NCI-H460 (cell line): Measurements from ENCODE around the gene ANKRD11. TPM values are rescaled to one million over a fixed set of nuclear protein-coding genes. Genes with fewer than 3 reads are reported as not detected.
"Not testable (repeated sequence)": the region's sequence is repeated elsewhere in the genome, so short reads cannot be mapped to it uniquely, and the experiment has no call there.

Experiments used
- DNase-seq: peaks from one replicate; pipeline ENCODE4 v3.0.0-alpha.2; 2016; ENCODE audit warnings: low read depth; ENCODE audit errors: extremely low read depth
- total RNA-seq: library from RNA; depleted of rRNA; stranded (reverse); fragments of >200 nt; shearing (Covaris generic); gene quantifications from 2 replicates; pipeline ENCODE4 v1.2.3, GENCODE V29; 2014

ANKRD11 gene
- total RNA-seq, 1 experiment from 2014 or later = 56.1 TPM

DNA sequence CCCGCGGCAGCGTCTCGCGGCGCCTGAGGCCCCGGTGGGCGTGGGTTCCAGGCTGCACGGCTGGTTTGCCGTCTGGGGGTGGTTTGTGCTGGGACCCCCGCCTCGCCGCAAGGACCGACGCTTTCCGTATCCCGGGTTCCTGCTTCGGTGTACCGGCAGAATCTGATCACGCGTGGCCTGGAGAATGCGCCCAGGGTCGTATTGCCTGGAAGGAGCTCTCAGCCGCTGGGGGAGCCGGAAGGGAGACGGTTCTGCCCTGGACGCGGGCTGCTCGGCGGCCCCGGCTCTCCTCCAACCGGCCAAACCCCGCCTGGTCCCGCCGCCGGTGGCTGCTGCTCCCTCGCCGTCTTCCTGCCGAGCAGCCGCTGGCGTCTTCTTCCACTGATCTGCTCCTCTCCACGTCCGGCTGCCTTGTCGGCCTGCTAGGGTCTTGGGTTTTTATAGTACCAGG, 233.1 kb downstream of the ANKRD11 start:
- no peak for DNase-seq

DNA sequence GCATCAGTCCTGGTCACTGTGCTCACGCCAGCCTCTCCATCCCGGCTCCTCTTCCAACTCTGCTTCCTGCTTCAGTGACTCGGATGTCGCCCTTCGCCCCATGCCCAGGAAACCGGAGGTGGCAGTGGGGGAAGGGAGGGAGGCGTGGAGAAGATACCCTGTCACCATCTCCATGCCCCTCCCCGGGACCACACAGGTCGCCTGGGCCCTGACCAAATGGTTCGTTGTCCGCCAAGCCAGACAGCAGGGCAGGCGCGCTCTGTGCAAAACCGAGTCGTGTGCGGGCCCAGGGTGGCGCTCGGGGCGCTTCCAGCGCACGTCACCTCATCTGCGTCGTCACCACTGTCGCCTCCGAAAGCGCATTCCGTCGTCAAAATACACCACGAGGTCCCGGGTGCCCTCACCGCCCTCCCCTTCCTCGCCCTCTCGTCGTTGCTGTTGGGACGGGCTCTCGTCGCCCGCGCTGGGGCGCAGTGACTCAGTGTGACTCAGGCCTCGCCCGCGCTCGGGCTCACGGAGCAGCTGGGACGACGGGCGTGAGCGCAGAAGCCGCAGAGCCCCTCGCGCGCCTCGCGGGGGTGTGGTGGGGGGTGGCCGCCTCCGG, 233.6 kb downstream of the ANKRD11 start:
- peak; percentile 48 for DNase-seq

DNA sequence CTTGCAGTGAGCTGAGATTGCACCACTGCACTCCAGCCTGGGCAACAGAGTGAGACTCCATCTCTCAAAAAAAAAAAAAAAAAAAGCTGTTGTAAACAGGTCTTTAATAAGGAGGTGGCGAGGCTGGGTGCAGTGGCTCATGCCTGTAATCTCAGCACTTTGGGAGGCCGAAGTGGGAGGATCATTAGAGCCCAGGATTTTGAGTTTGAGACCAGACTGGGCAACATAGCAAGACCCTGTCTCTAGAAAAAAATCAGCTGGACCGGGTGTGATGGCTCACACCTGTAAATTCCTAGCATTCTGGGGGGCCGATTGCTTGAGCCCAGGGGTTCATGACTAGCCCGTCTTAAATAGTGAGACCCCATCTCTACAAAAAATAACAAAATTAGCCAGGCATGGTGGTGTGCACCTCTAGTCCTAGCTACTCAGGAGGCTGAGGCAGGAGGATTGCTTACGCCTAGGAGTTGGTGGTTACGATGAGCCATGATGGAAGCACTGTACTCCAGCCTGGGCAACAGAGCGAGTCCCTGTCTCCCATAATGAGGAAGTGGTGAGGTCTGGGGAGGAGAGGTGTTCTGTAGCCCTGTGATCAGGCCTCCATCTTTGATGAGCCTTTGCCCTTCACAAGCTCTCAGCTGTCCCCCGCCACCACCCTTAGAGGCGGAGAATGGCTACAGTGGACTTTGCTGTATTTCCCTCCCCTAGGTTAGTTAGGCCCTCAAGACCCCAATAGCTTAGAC, 236.6 kb downstream of the ANKRD11 start:
- no peak for DNase-seq

DNA sequence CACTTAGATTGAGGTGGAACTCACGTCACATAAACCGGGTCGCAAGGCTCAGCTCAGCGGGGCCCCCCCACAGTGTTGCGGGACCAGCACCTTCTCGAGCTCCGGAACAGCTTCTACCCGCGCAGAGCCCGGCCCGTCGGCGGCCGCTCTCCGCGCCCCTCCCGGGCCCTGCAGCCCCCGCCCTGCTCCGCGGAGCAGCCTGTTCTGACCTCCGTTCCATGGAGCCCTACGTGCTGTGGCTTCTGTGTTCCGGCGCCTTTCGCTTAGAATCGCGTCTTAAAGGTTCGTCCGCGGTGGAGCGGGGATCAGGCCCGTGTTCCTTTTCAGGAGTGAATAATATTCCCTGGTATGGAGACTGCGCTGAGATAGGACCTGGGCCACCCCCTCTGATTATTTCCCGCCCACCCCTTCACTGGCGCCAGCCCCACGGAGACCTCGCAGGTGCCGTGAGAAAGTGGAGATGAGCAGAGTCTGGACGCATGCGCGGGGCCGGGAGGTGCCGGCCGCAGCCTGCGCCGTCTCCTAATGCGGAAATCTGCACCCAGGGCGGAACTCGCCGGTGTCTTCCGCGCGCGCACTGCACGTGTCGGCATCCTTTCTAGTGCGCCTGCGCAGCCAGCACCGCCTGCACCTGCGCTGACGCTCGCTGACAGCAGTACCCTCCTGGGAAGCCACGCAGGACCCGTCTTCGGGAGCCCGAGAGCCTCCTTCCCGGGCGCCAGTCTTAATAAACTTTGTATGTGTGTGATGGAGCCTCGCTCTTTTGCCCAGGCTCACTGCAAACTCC, 242.0 kb downstream of the ANKRD11 start:
- no peak for DNase-seq

DNA sequence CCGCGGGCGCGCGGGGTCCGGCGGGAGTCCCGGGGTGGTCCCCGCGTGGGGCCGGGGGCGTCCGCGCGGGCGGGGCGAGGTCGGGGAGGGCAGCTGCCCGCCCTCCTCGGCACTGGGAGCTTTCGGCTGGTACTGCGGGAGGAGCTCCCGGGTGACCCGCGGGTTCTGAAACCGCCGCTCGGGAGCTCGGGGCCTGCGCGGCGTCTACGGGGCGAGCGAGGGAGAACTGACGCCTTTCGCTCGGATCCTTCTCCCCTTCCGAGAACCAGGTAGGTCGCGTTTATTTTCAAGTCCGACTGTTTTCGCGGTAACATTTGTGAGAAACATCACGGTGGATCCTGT, 242.7 kb downstream of the ANKRD11 start:
- not testable (repeated sequence) for DNase-seq

DNA sequence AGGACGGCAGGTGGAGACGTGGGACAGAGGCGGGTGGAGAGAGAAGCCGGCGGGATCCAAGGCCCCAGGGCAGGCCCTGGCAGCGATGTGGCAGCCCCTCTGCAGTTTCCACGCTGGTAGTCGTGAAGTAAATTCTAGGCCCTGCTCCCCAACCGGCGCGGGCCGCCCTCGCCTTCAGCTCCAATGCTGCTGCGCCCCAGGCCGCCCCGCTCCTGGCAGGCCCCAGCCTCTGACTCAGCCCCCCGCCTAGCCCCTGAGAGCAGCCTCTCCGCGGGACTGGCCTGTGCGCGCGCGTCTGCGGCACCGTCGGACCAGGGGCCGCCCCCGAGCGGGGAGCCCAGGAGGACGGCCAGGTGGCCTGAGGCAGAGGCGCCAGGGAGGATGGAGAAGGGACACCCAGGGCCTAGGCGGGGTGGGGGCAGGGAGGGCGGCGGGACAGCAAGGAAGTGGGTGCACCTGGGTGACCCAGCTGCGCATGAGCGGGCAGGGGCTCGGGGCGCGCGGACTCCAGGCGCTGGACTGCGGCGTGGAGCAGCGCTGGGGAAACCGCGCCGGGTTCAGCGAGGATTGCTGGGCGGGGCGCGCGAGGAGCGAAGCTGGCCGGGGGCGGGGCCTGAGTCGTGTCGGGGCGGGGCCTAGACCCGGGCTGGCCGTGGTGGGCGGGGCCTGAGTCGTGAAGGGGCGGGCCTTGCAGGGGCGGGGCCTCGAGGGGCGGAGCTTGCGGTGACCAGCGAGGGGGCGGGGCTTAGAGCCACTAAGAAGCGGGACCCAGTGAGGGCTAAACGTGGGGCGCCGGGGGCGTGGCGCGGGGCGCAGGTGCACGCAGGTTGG, 243.2 kb downstream of the ANKRD11 start:
- peak; percentile 68 for DNase-seq

DNA sequence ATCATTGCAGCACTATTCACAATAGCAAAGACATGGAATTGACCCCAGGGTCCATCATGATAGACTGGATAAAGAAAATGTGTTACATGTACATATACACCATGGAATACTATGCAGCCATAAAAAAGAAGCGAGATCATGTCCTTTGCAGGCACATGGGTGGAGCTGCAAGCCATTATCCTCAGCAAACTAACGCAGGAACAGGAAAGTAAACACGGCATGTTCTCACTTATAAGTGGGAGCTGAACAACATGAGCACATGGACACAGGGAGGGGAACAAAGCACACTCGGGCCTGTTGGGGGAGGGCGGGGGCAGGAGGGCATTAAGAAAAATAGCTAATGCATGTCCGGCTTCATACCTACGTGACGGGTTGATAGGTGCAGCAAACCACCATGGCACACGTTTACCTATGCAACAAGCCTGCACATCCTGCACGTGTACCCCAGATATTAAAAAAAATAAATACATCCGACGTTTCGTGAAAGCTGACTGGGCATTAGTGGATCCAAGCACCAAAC, 243.9 kb downstream of the ANKRD11 start:
- DNase-seq = no peak

DNA sequence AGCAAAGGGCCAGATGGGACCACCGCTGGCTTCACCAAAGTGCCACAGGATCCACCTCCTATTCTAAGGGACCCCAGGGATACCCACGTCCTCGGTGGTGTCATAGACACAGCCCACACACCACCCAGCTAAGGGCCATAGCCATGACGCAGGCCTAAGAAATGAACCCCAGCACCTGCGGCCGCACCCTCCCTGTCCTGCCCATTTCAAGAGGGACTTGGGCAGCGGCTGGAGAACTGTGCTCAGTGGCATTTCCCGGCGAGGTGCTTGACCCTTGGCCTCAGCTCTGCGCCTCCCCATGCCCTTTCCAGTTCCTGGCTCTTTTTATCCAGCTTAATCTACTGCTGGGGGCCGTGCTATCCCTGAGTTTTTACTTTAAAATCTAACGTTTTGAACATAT, 245.6 kb downstream of the ANKRD11 start:
- DNase-seq = no peak

DNA sequence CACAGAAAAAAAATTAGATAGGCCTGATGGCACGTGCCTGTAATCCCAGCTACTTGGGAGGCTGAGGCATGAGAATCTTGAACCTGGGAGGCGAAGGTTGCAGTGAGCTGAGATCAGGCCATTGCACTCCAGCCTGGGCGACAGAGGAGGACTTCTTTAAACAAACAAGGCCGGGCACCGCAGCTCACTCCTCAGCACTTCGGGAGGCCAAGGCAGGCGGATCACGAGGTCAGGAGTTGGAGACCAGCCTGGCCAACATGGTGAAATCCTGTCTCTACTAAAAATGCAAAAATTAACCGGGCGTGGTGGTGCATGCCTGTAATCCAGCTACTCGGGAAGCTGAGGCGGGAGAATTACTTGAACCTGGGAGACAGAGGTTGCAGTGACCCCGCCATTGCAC, 246.1 kb downstream of the ANKRD11 start:
- DNase-seq = not testable (repeated sequence)

DNA sequence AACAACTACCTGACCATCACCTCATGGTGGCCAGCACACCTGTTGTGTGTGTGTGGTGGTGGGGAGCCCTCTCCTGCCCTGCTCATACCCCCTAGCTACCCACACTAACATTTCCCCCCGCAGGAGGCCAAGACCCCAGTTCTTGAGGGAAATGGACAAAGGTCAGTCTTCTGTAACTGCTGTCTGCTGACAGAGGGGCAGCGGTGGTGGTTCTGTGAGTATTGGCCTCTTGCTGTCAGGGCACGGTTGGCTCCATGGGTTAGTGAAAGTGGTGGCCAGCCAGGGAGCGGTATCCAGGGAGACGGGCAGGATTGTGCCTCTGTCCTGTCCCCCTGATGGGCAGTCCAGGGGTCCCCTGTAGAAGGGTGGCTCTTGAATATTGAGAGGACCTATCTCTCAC, 246.7 kb downstream of the ANKRD11 start:
- DNase-seq = no peak

DNA sequence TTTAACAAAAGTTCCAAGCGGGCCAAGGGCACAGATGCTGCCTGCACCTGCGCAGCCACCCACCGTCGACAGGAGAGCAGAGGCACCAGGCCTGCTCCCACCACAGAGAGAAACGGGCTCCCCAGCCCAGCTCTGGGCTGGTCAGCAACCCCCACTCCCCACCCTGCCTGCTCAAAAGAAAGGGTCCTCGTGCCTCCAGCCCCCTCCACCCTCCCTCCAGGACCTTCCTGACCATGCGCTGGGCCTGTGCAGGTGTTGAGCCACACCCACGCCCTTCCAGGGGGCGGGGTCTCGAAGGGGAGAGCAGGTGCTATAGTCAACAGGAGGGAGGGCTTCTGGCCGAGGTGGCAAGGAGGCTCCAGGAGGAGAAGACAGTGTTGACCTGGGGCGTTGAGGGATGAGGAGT, 247.6 kb downstream of the ANKRD11 start:
- DNase-seq = no peak

DNA sequence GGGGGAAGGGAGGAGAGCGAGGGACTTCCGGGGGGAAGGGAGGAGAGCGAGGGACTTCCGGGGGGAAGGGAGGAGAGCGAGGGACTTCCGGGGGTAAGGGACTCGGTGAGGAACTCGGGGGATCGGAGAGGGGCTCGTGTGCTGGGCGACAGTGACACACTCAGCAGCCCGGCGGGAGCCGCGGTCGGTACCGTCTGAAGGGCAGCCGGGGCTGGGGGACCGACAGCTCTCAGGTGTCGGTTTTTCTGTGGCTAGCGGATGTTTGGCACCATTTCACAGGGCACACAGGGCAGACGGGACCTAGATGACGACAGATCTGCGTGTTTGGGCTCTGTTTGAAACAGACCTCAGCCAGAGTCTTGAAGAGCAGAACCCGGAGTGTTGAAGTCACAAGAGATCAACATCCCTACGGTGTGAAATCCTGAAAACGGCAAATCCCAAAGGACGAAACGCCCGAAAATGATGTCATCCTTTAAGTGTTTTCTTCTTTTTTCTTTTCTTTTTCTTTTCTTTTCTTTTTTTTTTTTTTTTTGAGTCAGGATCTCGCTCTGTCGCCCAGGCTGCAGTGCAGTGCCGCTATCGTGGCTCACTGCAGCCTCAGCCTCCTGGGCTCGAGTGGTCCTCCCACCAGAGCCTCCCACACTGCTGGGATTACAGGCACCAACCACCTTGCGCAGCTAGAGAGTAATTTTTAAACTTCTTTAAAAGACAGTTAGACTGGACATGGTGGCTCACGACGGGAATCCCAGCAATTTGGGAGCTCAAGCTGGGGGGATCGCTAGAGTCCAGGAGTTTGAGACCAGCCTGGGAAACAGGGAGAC, 249.0 kb downstream of the ANKRD11 start:
- DNase-seq = peak; percentile 55

DNA sequence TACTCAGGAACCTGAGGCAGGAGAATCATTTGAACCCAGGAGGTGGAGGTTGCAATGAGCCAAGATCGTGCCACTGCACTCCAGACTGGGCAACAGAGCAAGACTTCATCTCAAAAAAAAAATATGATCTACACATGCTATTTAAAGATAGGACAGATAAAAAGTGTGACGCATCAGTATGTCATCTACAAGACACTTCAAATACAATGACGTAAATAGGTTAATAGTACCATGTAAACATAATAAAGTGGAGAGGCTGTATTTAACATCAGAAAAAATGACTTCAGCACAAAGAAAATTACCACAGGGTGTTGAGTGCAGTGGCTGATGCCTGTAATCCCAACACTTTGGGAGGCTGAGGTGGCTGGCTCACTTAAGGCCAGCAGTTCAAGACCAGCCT, 252.6 kb downstream of the ANKRD11 start:
- DNase-seq = no peak

DNA sequence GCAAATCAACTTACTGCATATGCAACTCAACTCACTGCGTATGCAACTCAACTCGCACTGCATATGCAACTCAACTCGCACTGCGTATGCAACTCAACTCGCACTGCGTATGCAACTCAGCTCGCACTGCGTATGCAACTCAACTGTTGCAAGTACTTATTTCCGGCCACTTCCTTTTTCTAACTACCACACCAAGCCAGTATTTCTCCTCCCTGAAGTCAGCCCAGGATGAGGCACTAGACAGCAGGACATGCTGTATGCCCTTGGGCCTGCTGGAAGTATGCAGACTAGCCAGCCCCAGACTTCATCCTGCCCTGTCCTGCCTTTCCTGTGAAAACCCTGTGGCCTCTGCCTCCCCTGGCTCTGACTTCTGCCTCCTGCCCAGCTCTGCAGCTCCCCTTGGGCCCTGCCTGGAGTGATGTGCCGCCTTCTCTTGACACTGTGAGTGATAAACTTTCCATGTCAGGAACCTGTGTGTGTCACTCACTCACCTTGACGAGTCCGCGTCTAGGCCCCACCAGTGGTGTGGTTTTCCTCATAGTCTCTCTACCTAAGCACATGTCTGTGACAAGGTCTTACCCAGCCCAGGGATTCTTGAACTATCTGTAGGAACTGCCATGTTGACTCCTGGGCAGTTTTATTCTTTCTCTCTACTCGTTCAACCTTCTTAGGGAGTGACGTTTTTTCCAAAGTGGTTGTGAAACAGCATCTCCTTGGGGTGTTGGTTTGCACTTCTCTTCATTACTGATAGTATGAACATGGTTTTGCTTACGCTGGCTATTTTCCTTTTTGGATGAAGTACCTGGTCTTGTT, 256.5 kb downstream of the ANKRD11 start:
- no peak for DNase-seq

DNA sequence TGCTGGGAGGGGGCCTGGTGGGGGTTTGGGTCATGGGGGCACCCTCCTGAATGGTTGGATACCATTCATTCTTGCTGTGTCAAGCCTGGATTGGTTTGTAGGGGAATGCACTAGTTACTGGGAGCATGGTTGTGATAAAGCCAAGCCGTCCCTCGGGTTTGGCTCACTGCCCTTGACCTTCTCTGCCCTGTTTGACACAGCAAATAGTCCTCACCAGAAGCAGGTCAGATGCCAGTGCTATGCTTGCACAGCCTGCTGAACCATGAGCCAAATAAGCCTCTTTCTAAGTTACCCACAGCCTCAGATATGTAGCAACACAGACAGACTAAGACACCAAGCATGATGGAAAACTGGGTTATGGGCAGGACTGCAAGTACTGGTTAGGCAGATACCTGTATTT, 258.3 kb downstream of the ANKRD11 start:
- DNase-seq = no peak

DNA sequence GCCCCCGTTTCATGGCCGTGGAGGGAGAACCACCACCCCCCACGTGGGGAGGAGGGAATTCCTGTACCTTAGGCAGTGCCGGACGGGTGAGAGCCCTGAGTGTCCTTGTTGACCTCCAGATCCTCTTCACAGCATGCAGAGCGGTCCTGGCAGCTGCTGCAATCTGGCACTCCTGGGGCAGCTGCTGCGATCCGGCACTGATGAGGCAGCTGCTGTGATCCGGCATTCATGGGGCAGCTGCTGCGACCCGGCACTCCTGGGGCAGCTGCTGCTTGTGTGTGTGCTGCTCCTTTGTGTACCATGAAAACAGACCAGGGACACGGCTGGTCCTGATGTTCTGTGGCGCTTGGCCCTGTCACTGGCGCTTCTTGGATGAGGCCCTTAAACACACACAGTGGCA, 260.1 kb downstream of the ANKRD11 start:
- DNase-seq = no peak

DNA sequence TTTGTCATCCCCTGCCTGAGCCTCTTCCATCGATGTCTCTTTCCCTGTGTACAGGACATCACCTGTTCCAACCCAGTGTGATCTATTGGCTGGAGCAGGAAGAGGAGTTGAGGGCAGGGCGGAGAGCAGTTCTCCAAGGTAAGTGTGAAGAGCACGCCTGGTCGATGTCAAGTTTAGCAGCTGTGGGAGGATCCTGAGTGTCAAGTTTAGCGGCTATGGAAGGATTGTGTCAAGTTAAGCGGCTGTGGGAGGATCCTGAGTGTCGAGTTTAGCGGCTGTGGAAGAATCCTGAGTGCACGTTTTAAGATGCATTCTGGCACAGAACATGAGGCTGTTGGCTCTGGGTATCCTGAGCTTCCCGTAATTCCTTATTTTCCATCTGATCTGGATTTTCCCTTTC, 265.7 kb downstream of the ANKRD11 start:
- no peak for DNase-seq

DNA sequence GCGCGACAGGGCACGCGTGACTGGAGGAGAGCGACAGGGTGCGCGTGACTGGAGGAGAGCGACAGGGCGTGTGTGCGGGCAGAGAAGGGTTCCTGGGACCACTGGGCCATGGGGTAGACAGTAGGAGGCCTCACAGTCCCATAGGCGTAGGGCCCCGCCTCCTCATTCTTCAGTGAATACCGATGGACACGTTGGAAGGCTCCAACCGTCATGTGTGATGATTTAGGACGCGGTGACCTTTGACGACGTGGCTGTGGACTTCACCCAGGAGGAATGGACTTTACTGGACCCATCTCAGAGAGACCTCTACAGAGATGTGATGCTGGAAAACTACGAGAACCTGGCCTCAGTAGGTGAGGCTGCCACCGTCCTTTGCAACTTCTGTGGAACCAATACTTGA, 267.4 kb downstream of the ANKRD11 start:
- no peak for DNase-seq

DNA sequence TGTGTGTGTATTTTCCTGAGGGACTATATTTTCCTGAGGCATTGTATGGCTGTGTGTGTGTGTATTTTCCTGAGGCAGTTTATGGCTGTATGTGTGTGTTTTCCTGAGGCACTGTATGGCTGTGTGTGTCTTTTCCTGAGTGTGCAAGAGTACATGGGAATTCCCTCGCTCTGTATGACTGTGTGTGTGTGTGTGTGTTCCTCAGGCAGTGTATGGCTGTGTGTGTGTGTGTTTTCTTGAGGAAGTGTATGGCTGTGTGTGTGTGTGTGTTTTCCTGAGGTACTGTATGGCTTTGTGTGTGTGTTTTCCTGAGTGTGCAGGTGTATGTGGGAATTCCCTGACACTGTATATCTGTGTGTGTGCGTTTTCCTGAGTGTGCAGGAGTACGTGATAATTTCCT, 268.8 kb downstream of the ANKRD11 start:
- no peak for DNase-seq
